K562 (cell line): ENCODE measurements around the gene UQCRC1. TPM values are rescaled to one million over a fixed set of nuclear protein-coding genes. Genes with fewer than 3 reads are reported as not detected.

Experiments used
- ATAC-seq: fragments of 200-7000 bp; cut with Tn5 transposase; 3 replicates; pipeline ENCODE4 v1.9.1; 2020; ENCODE audit warnings: moderate library complexity
- BruUV-seq: library from RNA; stranded (reverse); fragments of 400-500 nt; replicated peaks from 2 replicates; lab custom pipeline; 2021; lab: Mats Ljungman, UMichigan
- CTCF ChIA-PET: fragments of 300-600 bp; formaldehyde crosslinking; extraction: SDS; loops from one replicate; lab custom pipeline; 2021; ENCODE audit warnings: low intra/inter-chr PET ratio; lab: Yijun Ruan, JAX
- POLR2A ChIA-PET: fragments of 300-600, 350-650 bp; sonication (Branson Sonifier 250); formaldehyde crosslinking; extraction: SDS; loops from one replicate; lab custom pipeline; 2021; ENCODE audit warnings: antibody characterized with exemption, inconsistent platforms; lab: Yijun Ruan, JAX
- DNase-seq, 4 experiments: peaks; one replicate each; pipeline versions ENCODE4 v3.0.0 to v3.0.0-alpha.2; 2011 to 2018; ENCODE audit warnings: low spot score in 3 of 4, mixed read lengths in 3 of 4; ENCODE audit errors: extremely low read depth in 1 of 4
- FAIRE-seq: peaks from 2 replicates; lab custom pipeline; 2011; peaks lifted over from hg19 to GRCh38; lab: Jason Lieb, UNC
- H2AFZ ChIP-seq: 2 replicates; pipeline ENCODE4 v1.6.0; 2011; ENCODE audit warnings: low read depth, low read length, control low read depth, inconsistent platforms
- H3K27ac ChIP-seq: fragments of 200-600 bp; 3 replicates; pipeline ENCODE4 v1.8.0; 2011; ENCODE audit warnings: low read depth, mild to moderate bottlenecking, control low read depth, inconsistent platforms, low read length, moderate library complexity, mixed read lengths; ENCODE audit errors: extremely low read depth
- H3K27me3 ChIP-seq, 2 experiments: fragments of 300-600 bp in 1 of 2; 2 replicates in 1 of 2; 3 replicates in 1 of 2; pipeline versions ENCODE4 v1.6.0 to v1.8.0; 2011; ENCODE audit warnings: inconsistent platforms in 2 of 2, low read length in 2 of 2, mild to moderate bottlenecking in 1 of 2, mixed read lengths in 1 of 2, moderate library complexity in 1 of 2; ENCODE audit not compliant: control insufficient read depth in 2 of 2, insufficient read depth in 2 of 2
- H3K36me3 ChIP-seq: fragments of 300-600 bp; 3 replicates; pipeline ENCODE4 v1.8.0; 2011; ENCODE audit warnings: mild to moderate bottlenecking, low read length, inconsistent platforms; ENCODE audit not compliant: control insufficient read depth, insufficient read depth
- H3K4me1 ChIP-seq, 2 experiments: fragments of 200-600 bp in 1 of 2; replicated peaks in 1 of 2; 2 replicates in 1 of 2; 3 replicates in 1 of 2; pipeline versions ENCODE4 v1.5.1 to v1.8.0; 2011; ENCODE audit warnings: inconsistent platforms in 2 of 2, low read length in 2 of 2, mild to moderate bottlenecking in 1 of 2, mixed read lengths in 1 of 2, moderate library complexity in 1 of 2; ENCODE audit not compliant: control insufficient read depth in 2 of 2, insufficient read depth in 2 of 2
- H3K4me2 ChIP-seq: 2 replicates; pipeline ENCODE4 v1.6.1; 2011; ENCODE audit warnings: low read length, control low read depth, inconsistent platforms, mixed read lengths; ENCODE audit not compliant: insufficient read depth
- H3K4me3 ChIP-seq: fragments of 200-600 bp; sonication (generic), shearing (Covaris generic); 2 replicates; pipeline ENCODE4 v1.5.1; 2016; ENCODE audit warnings: control low read depth, inconsistent platforms
- H3K79me2 ChIP-seq: fragments of 200-600 bp; 3 replicates; pipeline ENCODE4 v1.8.0; 2011; ENCODE audit warnings: low read length, inconsistent platforms; ENCODE audit not compliant: control insufficient read depth, insufficient read depth
- H3K9ac ChIP-seq, 2 experiments: 2 replicates each; pipeline versions ENCODE4 v1.6.0 to v1.6.1; 2011; ENCODE audit warnings: low read depth in 2 of 2, low read length in 2 of 2, control low read depth in 1 of 2, inconsistent platforms in 1 of 2, mild to moderate bottlenecking in 1 of 2, mixed read lengths in 1 of 2; ENCODE audit not compliant: insufficient read depth in 1 of 2
- H3K9me1 ChIP-seq: one replicate; pipeline ENCODE4 v1.6.0; 2011; ENCODE audit warnings: inconsistent platforms, mild to moderate bottlenecking, low read length, moderate library complexity; ENCODE audit not compliant: control insufficient read depth, insufficient read depth
- H3K9me3 ChIP-seq: replicated peaks from 2 replicates; pipeline ENCODE4 v1.5.1; 2011; ENCODE audit warnings: low read depth, low read length, inconsistent platforms; ENCODE audit not compliant: control insufficient read depth, insufficient read depth
- H4K20me1 ChIP-seq: replicated peaks from 2 replicates; pipeline ENCODE4 v1.6.1; 2011; ENCODE audit warnings: low read length, inconsistent platforms, mixed read lengths; ENCODE audit not compliant: control insufficient read depth, insufficient read depth
- ZHX1 ChIP-seq: fragments of 150-350 bp; conservative IDR thresholded peaks from 2 replicates; pipeline ENCODE4 v1.6.1; 2014; ENCODE audit warnings: low read length
- ZNF561 ChIP-seq: fragments of 450-650 bp; formaldehyde crosslinking; conservative IDR thresholded peaks from 2 replicates; pipeline ENCODE4 v1.4.0; 2020; ENCODE audit warnings: mild to moderate bottlenecking, moderate library complexity
- WGBS: fragments of 100-300 bp; shearing (Covaris generic); methylation state at CpG from one replicate; pipeline ENCODE4 v1.1.6; 2016; ENCODE audit warnings: low coverage, mixed read lengths; ENCODE audit not compliant: insufficient coverage; ENCODE audit errors: missing lambda C conversion rate; 5-methylcytosine and 5-hydroxymethylcytosine counted together
- in situ Hi-C: fragments of 300-500 bp; cut with MboI; formaldehyde crosslinking; loops from 4 replicates; pipeline ENCODE4 v1.15.0; 2018; ENCODE audit warnings: inconsistent platforms, mixed read lengths
- intact Hi-C: fragments of 100-400 bp; cut with micrococcal nuclease; formaldehyde crosslinking; loops from 2 replicates; pipeline ENCODE4 v1.14.2; 2022
- polyA plus RNA-seq, 8 experiments: library from polyadenylated mRNA; depleted of rRNA in 4 of 8; stranded (reverse) in 5 of 8; unstranded in 3 of 8; fragments of >200 nt; fragmentation: Nextera tagmentation in 2 of 8; fragmentation: Illumina TruSeq in 1 of 8; extraction: Ambion mirVana in 2 of 8; extraction: Trizol in 1 of 8; gene quantifications; 2 replicates each; pipeline versions ENCODE4 v1.2.1 to v1.2.3, GENCODE V29; 2011 to 2014; ENCODE audit warnings: inconsistent platforms in 1 of 8, missing spikeins in 1 of 8
- total RNA-seq, 7 experiments: library from RNA; depleted of rRNA in 6 of 7; stranded (reverse); fragments of >200 nt in 6 of 7; fragmentation: Illumina TruSeq in 2 of 7; extraction: Trizol in 2 of 7; gene quantifications; 2 replicates each; pipeline versions ENCODE4 v1.2.1 to v1.2.3, GENCODE V29; 2011 to 2021; ENCODE audit warnings: low replicate concordance in 1 of 7

UQCRC1 gene
- total and polyA plus RNA-seq, 9 of the 15 experiments (the other 6 are each of a cell fraction or from before 2014, with no cell fraction given) = 125 to 424 (median 268) TPM

GRCh38 chr3:48647714-48648113, 38.3 kb upstream of the UQCRC1 start:
- no peak for ATAC-seq
- BruUV-seq = no TSS peak
- Histone ChIP-seq H3K4me2 (no peak overlapping the region), H3K27me3 (no peaks in the 10 kb centered on the region), H3K36me3 (no peaks in the 10 kb centered on the region), H4K20me1 (no peaks in the 10 kb centered on the region), H3K9me1 (no peaks in the 10 kb centered on the region), H2AFZ (no peak overlapping the region), H3K27ac (no peak overlapping the region), H3K9ac (no peak overlapping the region; a peak in 1 of 4 replicates), H3K4me3 (no peak overlapping the region), H3K79me2 (no peaks in the 10 kb centered on the region), H3K9me3 (no peaks in the 10 kb centered on the region), H3K4me1 (peaks cover 0 to 25% of the 10 kb centered on the region in 2 experiments; a peak in 2 of 5 replicates)
- in situ Hi-C loops = no loop called here
- POLR2A ChIA-PET = no interaction called here
- WGBS = 29% methylated on average over 7 of the region's 9 CpGs
- no peak for DNase-seq
- no peak for FAIRE-seq
- TF ChIP-seq ZHX1 (no peak), ZNF561 (CRISPR knock-in tag) (no peak)
- CTCF ChIA-PET = no interaction called here
- intact Hi-C loops = no loop called here
